A673 (cell line): ENCODE results near the gene LPCAT1. TPM values are rescaled to one million over a fixed set of nuclear protein-coding genes. Genes with fewer than 3 reads are reported as not detected.

Experiments used
- BruUV-seq: library from RNA; stranded (reverse); fragments of 400-500 nt; replicated peaks from 2 replicates; lab custom pipeline; 2021; lab: Mats Ljungman, UMichigan
- CTCF ChIA-PET: fragments of 300-600 bp; sonication (Branson Sonifier 250); formaldehyde crosslinking; loops from one replicate; lab custom pipeline; 2022; ENCODE audit warnings: antibody characterized with exemption; lab: Charles Lee
- POLR2A ChIA-PET: fragments of 300-600 bp; sonication (Branson Sonifier 250); formaldehyde crosslinking; loops from one replicate; lab custom pipeline; 2022; ENCODE audit warnings: antibody characterized with exemption; ENCODE audit not compliant: low non-redundant PET; lab: Charles Lee
- DNase-seq: peaks from one replicate; pipeline ENCODE4 v3.0.0-alpha.2; 2015; ENCODE audit warnings: low spot score
- H3K27ac ChIP-seq: fragments of 200-600 bp; sonication (generic); 2 replicates; pipeline ENCODE4 v1.5.1; 2016; ENCODE audit warnings: mixed run types, low read depth, mild to moderate bottlenecking, mixed read lengths, antibody characterized with exemption, low read length; ENCODE audit not compliant: poor library complexity, severe bottlenecking
- H3K27me3 ChIP-seq: fragments of 200-600 bp; sonication (generic); replicated peaks from 2 replicates; pipeline ENCODE4 v1.6.1; 2017; ENCODE audit warnings: mixed run types, low read depth, mild to moderate bottlenecking, mixed read lengths, antibody characterized with exemption, low read length; ENCODE audit not compliant: insufficient read depth, poor library complexity
- H3K36me3 ChIP-seq: fragments of 200-600 bp; sonication (generic); 2 replicates; pipeline ENCODE4 v1.6.1; 2016; ENCODE audit warnings: mixed run types, mild to moderate bottlenecking, mixed read lengths, antibody characterized with exemption, low read length; ENCODE audit not compliant: insufficient read depth, poor library complexity, severe bottlenecking
- H3K4me1 ChIP-seq: fragments of 200-600 bp; sonication (generic); 2 replicates; pipeline ENCODE4 v1.6.1; 2017; ENCODE audit warnings: mixed run types, mild to moderate bottlenecking, mixed read lengths, antibody characterized with exemption, low read length; ENCODE audit not compliant: insufficient read depth, poor library complexity, severe bottlenecking
- H3K4me3 ChIP-seq: fragments of 200-600 bp; sonication (generic); 2 replicates; pipeline ENCODE4 v1.5.1; 2016; ENCODE audit warnings: low read depth, mixed run types, mild to moderate bottlenecking, mixed read lengths, low read length; ENCODE audit not compliant: poor library complexity, severe bottlenecking
- H3K9me3 ChIP-seq: fragments of 200-600 bp; sonication (generic); 2 replicates; pipeline ENCODE4 v1.6.1; 2016; ENCODE audit warnings: mixed run types, low read depth, mild to moderate bottlenecking, mixed read lengths, antibody characterized with exemption, low read length; ENCODE audit not compliant: poor library complexity, severe bottlenecking
- EZH2 ChIP-seq: fragments of 200-600 bp; sonication (generic); IDR thresholded peaks from 2 replicates; pipeline ENCODE4 v1.6.1; 2017; ENCODE audit warnings: borderline replicate concordance, low read depth, mild to moderate bottlenecking, mixed read lengths, antibody characterized with exemption, low read length; ENCODE audit not compliant: poor library complexity, severe bottlenecking
- intact Hi-C: fragments of 100-400 bp; cut with micrococcal nuclease; formaldehyde crosslinking; loops from one replicate; pipeline ENCODE4 v1.10.0; 2022; ENCODE audit not compliant: unreplicated experiment
- total RNA-seq: library from RNA; stranded (reverse); gene quantifications from 2 replicates; pipeline ENCODE4 v1.2.3, GENCODE V29; 2021
- TF ChIP-seq, protein P1 (sequence below): fragments of 300-800, 200-600 bp; sonication (generic); conservative IDR thresholded peaks from 2 replicates; pipeline ENCODE4 v1.5.1; 2017; ENCODE audit warnings: low read depth, mild to moderate bottlenecking, antibody characterized with exemption, low read length, moderate library complexity, mixed read lengths

LPCAT1 gene
- total RNA-seq, 1 experiment from 2014 or later = 97.3 TPM

DNA sequence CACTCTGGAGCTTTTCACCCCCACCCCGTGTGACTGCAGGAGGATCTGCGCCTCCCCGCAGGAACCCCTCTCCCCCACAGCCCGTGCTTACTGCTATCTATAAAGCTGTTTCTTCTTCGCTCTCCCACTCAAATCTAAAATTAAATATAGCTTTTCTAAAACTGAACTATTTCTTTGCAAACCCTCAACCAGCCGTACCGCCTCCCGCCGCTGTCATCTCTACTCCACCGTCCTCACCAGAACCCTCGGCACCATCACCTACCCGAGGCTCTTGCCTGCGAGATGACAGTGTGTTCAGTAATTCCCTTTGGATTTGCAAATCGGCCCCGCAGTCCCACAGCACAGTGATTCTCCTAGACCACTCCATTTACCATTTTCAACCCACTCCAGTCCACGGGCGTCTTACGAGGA lies 13.6 kb downstream of the LPCAT1 start:
- H3K4me3 ChIP-seq = no peak overlapping the region
- TF ChIP-seq, protein P1, sequence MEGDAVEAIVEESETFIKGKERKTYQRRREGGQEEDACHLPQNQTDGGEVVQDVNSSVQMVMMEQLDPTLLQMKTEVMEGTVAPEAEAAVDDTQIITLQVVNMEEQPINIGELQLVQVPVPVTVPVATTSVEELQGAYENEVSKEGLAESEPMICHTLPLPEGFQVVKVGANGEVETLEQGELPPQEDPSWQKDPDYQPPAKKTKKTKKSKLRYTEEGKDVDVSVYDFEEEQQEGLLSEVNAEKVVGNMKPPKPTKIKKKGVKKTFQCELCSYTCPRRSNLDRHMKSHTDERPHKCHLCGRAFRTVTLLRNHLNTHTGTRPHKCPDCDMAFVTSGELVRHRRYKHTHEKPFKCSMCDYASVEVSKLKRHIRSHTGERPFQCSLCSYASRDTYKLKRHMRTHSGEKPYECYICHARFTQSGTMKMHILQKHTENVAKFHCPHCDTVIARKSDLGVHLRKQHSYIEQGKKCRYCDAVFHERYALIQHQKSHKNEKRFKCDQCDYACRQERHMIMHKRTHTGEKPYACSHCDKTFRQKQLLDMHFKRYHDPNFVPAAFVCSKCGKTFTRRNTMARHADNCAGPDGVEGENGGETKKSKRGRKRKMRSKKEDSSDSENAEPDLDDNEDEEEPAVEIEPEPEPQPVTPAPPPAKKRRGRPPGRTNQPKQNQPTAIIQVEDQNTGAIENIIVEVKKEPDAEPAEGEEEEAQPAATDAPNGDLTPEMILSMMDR = no peak
- no peak for TF ChIP-seq EZH2
- no peak for DNase-seq
- no peaks in the 10 kb centered on the region for H3K4me1 ChIP-seq
- ChIA-PET POLR2A (no interaction called here), CTCF (no interaction called here)
- no peaks in the 10 kb centered on the region for H3K27me3 ChIP-seq
- H3K9me3 ChIP-seq = no peaks in the 10 kb centered on the region
- no TSS peak for BruUV-seq
- no peaks in the 10 kb centered on the region for H3K36me3 ChIP-seq
- H3K27ac ChIP-seq = no peak overlapping the region
- intact Hi-C loops = no loop called here

DNA sequence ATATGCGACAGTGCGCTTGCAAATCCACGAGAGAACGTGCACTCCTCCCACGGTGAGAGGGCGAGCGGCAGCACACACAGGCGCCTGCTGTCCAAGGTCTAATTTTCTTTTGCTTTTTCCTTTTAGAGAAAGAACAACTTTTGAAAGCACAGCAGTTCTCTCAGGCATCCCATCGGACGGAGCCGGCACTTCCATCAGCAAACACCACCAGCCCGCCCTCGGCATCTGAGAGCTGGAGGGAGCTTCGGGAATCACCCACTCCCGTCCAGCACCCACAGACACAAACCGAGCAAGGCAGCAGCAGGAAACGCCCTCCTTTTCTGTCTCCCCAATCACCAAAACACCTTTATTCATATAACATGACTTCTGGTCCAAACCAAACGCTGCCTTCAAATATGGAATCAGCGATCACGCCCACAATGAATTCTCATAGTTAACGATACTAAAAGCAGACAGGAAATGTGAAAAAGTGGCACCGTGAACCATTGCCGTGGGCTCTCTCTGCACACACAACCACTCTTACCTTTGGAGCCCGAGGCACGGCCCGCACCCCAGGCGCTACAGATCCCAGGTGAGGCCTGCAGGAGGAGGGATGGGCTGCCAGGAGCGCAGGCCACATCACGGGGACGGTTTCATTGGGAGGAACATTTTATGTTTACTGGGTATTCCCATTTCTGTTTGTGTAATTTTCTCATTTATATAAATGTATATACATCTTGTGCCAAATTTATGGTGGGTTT lies 14.2 kb downstream of the LPCAT1 start:
- ChIA-PET CTCF (no interaction called here), POLR2A (no interaction called here)
- no peak overlapping the region for H3K4me3 ChIP-seq
- H3K36me3 ChIP-seq = no peaks in the 10 kb centered on the region
- H3K27ac ChIP-seq = no peak overlapping the region
- intact Hi-C loops = no loop called here
- no peaks in the 10 kb centered on the region for H3K27me3 ChIP-seq
- no peaks in the 10 kb centered on the region for H3K9me3 ChIP-seq
- no peaks in the 10 kb centered on the region for H3K4me1 ChIP-seq
- no TSS peak for BruUV-seq
- no peak for TF ChIP-seq EZH2
- TF ChIP-seq, protein P1 = no peak
- no peak for DNase-seq

DNA sequence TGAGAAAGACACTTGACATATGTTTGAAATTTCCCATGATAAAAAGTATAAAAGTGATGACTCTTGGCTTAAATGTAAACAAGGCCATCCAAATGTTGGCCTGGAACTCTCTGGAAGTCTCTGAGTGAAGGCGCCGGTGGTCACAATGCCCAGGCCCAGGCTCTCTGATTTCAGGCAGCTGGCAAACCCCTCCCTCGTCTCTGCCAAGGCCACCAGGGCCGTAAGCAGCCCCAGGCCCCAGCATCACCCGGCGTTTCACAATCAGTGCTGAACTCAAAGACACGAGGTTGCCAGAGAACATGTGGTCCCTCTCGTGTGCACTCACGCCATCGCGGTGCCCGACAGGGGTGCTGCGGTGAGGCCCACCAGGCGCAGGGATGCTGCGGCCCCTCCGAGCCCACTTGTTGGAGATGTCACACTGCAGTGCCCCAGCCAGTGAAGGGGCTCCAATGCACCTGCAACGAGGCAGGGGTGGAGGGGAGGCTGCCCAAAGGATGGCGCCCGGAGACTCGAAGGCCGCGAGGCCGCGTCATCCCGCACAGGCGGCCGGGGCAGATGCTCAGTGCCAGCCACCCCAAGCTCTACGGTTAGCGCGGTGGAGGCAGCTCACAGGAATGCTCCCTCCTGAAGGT lies 15.0 kb downstream of the LPCAT1 start:
- H3K4me3 ChIP-seq = no peak overlapping the region
- ChIA-PET POLR2A (no interaction called here), CTCF (no interaction called here)
- DNase-seq = no peak
- no peak for TF ChIP-seq EZH2
- TF ChIP-seq, protein P1 = no peak
- no peaks in the 10 kb centered on the region for H3K36me3 ChIP-seq
- H3K27ac ChIP-seq = no peak overlapping the region
- intact Hi-C loops = no loop called here
- H3K27me3 ChIP-seq = no peaks in the 10 kb centered on the region
- no TSS peak for BruUV-seq
- no peaks in the 10 kb centered on the region for H3K4me1 ChIP-seq
- no peaks in the 10 kb centered on the region for H3K9me3 ChIP-seq
